Fibroblast of lung (primary cell): ENCODE results near the gene TAS2R41. TPM values are rescaled to one million over a fixed set of nuclear protein-coding genes. Genes with fewer than 3 reads are reported as not detected.
A peak's percentile ranks its signal among the peaks of the same experiment; 100 is the strongest.

Experiments used
- DNase-seq, 2 donors: peaks; one replicate each; pipeline versions ENCODE4 v3.0.0 to v3.0.0-alpha.2; 2010; ENCODE audit warnings: low read depth in 2 of 2
- H2AFZ ChIP-seq: 2 replicates; pipeline ENCODE4 v1.5.1; 2012; ENCODE audit warnings: low read length, control low read depth, inconsistent platforms
- H3K27ac ChIP-seq: 2 replicates; pipeline ENCODE4 v1.5.1; 2011; ENCODE audit warnings: low read length, control low read depth; ENCODE audit not compliant: insufficient read depth
- H3K27me3 ChIP-seq: 2 replicates; pipeline ENCODE4 v1.5.1; 2011; ENCODE audit warnings: mild to moderate bottlenecking, low read length; ENCODE audit not compliant: control insufficient read depth, insufficient read depth
- H3K36me3 ChIP-seq: 2 replicates; pipeline ENCODE4 v1.5.1; 2011; ENCODE audit warnings: low read length; ENCODE audit not compliant: control insufficient read depth, insufficient read depth
- H3K4me1 ChIP-seq: 2 replicates; pipeline ENCODE4 v1.5.1; 2011; ENCODE audit warnings: low read length; ENCODE audit not compliant: control insufficient read depth, insufficient read depth; ENCODE audit errors: extremely low read depth
- H3K4me2 ChIP-seq: 2 replicates; pipeline ENCODE4 v1.5.1; 2011; ENCODE audit warnings: low read length, control low read depth; ENCODE audit not compliant: insufficient read depth; ENCODE audit errors: extremely low read depth
- H3K4me3 ChIP-seq, 4 experiments: fragments of 200-600 bp in 1 of 4; sonication (generic) in 1 of 4; replicated peaks in 1 of 4; 2 replicates each; pipeline ENCODE4 v1.5.1; 2011 to 2016; ENCODE audit warnings: low read length in 4 of 4, low read depth in 3 of 4, mild to moderate bottlenecking in 3 of 4, control low read depth in 2 of 4, inconsistent platforms in 1 of 4, mixed read lengths in 1 of 4; ENCODE audit not compliant: insufficient read depth in 1 of 4; ENCODE audit errors: control extremely low read depth in 1 of 4
- H3K79me2 ChIP-seq: 2 replicates; pipeline ENCODE4 v1.5.1; 2012; ENCODE audit warnings: mild to moderate bottlenecking, low read length, inconsistent platforms; ENCODE audit not compliant: control insufficient read depth, insufficient read depth
- H3K9ac ChIP-seq: 2 replicates; pipeline ENCODE4 v1.5.1; 2011; ENCODE audit warnings: mild to moderate bottlenecking, low read length, control low read depth; ENCODE audit not compliant: insufficient read depth
- H3K9me3 ChIP-seq: 2 replicates; pipeline ENCODE4 v1.5.1; 2012; ENCODE audit warnings: low read depth, low read length; ENCODE audit not compliant: control insufficient read depth, insufficient read depth
- H4K20me1 ChIP-seq: 2 replicates; pipeline ENCODE4 v1.5.1; 2011; ENCODE audit warnings: low read length; ENCODE audit not compliant: control insufficient read depth, insufficient read depth; ENCODE audit errors: extremely low read depth
- EZH2 ChIP-seq: IDR thresholded peaks from 2 replicates; pipeline ENCODE4 v1.5.1; 2012; ENCODE audit warnings: low read length, control low read depth, mild to moderate bottlenecking; ENCODE audit errors: missing control alignments
- polyA plus RNA-seq, 2 donors: library from polyadenylated mRNA; depleted of rRNA in 1 of 2; stranded (reverse) in 1 of 2; unstranded in 1 of 2; fragments of >200 nt; gene quantifications; 2 replicates each; pipeline ENCODE4 v1.2.1, GENCODE V29; 2011 to 2012; ENCODE audit warnings: missing spikeins in 1 of 2
- total RNA-seq: library from RNA; depleted of rRNA; stranded (reverse); fragments of >200 nt; gene quantifications from 2 replicates; pipeline ENCODE4 v1.2.1, GENCODE V29; 2014
- TF ChIP-seq, protein P1 (sequence below), 2 donors: IDR thresholded peaks in 1 of 2; conservative IDR thresholded peaks in 1 of 2; 1 replicate in 1 of 2; 2 replicates in 1 of 2; pipeline ENCODE4 v1.5.1; 2011 to 2012; ENCODE audit warnings: low read length in 2 of 2, control low read depth in 1 of 2, inconsistent platforms in 1 of 2, low read depth in 1 of 2, mild to moderate bottlenecking in 1 of 2

The TAS2R41 gene
- total and polyA plus RNA-seq, 2 donors (not counting 1 experiment from before 2014, with no cell fraction given): not detected

DNA sequence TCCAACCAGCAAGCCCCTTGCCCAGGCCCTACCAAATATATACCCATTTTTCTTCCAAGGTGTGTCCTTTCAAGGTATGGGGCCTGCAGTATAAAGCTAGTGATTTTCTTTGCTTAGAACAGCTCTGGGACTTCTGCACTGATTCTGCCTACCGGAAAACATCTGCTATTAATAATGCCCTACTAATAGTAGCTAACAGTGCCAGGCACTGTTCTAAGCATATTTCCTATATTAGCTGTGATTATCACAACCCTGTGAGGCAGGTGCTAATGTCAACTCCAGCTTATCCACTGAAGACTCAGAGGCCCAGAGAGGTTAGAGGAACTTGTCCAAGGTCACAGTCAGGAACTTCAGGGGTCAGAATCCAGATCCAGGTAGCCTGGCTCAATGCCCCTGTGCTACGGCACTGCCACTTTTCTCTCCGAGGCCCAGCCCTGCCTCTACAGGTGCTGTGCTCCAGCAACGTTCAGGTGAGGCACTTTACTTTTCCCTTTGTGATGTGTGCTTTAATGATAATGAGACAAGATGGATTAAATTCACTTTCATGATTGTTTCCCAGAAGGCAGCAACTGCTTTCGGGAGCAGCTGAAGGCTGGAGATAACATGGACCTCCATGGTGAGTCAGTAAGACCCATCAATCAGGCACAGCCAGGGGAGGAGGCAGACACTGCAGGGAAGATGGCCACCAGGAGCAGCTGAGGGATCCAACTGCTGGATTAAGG lies 26.7 kb downstream of the TAS2R41 start:
- Histone ChIP-seq H3K4me2 (no peak overlapping the region), H3K4me1 (peaks cover 2% of the 10 kb centered on the region), H3K27ac (no peak overlapping the region), H3K4me3 (no peak overlapping the region), H2AFZ (no peak overlapping the region), H3K79me2 (no peaks in the 10 kb centered on the region), H3K27me3 (no peaks in the 10 kb centered on the region), H3K9ac (no peak overlapping the region), H3K9me3 (no peaks in the 10 kb centered on the region), H4K20me1 (no peaks in the 10 kb centered on the region), H3K36me3 (no peaks in the 10 kb centered on the region)
- TF ChIP-seq, protein P1, sequence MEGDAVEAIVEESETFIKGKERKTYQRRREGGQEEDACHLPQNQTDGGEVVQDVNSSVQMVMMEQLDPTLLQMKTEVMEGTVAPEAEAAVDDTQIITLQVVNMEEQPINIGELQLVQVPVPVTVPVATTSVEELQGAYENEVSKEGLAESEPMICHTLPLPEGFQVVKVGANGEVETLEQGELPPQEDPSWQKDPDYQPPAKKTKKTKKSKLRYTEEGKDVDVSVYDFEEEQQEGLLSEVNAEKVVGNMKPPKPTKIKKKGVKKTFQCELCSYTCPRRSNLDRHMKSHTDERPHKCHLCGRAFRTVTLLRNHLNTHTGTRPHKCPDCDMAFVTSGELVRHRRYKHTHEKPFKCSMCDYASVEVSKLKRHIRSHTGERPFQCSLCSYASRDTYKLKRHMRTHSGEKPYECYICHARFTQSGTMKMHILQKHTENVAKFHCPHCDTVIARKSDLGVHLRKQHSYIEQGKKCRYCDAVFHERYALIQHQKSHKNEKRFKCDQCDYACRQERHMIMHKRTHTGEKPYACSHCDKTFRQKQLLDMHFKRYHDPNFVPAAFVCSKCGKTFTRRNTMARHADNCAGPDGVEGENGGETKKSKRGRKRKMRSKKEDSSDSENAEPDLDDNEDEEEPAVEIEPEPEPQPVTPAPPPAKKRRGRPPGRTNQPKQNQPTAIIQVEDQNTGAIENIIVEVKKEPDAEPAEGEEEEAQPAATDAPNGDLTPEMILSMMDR (conservative IDR thresholded peaks at IDR 0.05 in 1 of 2, IDR thresholded peaks at IDR 0.05 in 1 of 2; ENCODE audit: low read depth in 1 of 2, low read length in 2 of 2): no peak
- no peak for TF ChIP-seq EZH2
- no peak for DNase-seq

DNA sequence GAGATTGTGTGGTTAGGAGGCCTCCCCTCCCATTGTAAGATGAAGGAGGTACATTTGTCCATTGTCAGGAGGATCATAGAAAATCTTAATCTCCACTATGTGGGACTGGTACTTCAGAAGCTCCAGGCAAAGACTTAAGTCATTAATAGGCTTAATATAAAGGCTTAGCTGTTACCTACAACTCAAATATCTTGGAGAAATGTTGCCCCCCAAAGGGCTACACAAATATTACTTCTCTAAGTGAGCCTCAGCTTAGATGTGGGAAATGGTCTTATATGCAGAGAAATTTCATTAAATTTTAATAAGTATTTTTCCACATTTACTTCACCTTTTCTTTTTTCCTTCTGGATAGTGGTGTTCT lies 27.2 kb downstream of the TAS2R41 start:
- TF ChIP-seq, protein P1 (conservative IDR thresholded peaks at IDR 0.05 in 1 of 2, IDR thresholded peaks at IDR 0.05 in 1 of 2; ENCODE audit: low read depth in 1 of 2, low read length in 2 of 2): peak; percentile 6 to 12
- TF ChIP-seq EZH2: no peak
- Histone ChIP-seq H2AFZ (no peak overlapping the region), H3K4me2 (no peak overlapping the region), H4K20me1 (no peaks in the 10 kb centered on the region), H3K79me2 (no peaks in the 10 kb centered on the region), H3K27ac (no peak overlapping the region), H3K9ac (no peak overlapping the region), H3K9me3 (no peaks in the 10 kb centered on the region), H3K27me3 (no peaks in the 10 kb centered on the region), H3K36me3 (no peaks in the 10 kb centered on the region), H3K4me3 (no peak overlapping the region), H3K4me1 (no peaks in the 10 kb centered on the region)
- peak in 1 of 2 donors; percentile 28 for DNase-seq

DNA sequence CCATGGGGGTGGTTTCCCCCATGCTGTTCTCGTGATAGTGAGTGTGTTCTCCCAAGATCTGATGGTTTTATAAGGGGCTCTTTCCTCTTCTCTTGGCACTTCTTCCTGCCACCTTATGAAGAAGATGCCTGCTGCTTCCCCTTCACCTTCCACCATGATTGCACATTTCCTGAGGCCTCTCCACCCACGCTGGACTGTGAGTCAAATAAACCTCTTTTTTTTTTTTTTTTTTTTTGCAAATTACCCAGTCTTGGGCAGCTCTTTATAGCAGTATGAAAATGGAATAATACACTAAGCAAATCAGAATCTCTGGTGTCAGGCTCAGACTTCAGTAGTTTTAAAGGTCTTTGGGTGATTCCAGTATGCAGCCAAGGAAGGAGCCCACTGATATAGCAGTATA lies 28.2 kb downstream of the TAS2R41 start:
- no peaks in the 10 kb centered on the region for H3K79me2 ChIP-seq
- H3K4me3 ChIP-seq: no peak overlapping the region
- no peaks in the 10 kb centered on the region for H3K9me3 ChIP-seq
- no peaks in the 10 kb centered on the region for H3K36me3 ChIP-seq
- DNase-seq: no peak
- TF ChIP-seq EZH2: no peak
- TF ChIP-seq, protein P1 (conservative IDR thresholded peaks at IDR 0.05 in 1 of 2, IDR thresholded peaks at IDR 0.05 in 1 of 2; ENCODE audit: low read depth in 1 of 2, low read length in 2 of 2): no peak
- H3K4me1 ChIP-seq: no peaks in the 10 kb centered on the region
- no peaks in the 10 kb centered on the region for H4K20me1 ChIP-seq
- no peak overlapping the region for H3K27ac ChIP-seq
- no peaks in the 10 kb centered on the region for H3K27me3 ChIP-seq
- H3K9ac ChIP-seq: no peak overlapping the region
- H2AFZ ChIP-seq: no peak overlapping the region
- no peak overlapping the region for H3K4me2 ChIP-seq
